Measurements from ENCODE around the gene SELENON.

DNA sequence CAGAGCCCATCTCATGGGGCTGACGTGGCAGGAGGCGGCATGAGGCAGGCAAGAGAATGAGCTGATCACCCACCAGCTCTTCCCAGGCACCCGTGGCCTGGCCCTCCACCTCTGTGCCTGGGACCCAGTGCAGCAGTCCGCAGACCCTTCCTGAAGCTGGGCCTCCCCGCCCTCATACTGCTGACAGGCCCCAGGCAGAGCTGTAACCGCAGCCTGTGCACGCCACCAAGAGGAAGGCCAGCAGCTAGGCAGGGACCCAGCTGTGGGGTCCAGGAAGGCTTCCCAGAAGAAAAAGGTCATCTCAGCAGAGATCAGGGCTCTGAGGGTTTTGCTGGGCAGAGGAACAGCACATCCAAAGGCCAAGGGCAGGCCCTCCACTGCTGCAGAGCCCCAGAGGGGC lies 9.9 kb downstream of the SELENON start:
- TF ChIP-seq ZNF274 (IDR thresholded peaks at IDR 0.05; ENCODE audit: borderline replicate concordance, extremely low read depth, low read length) (no peak), EP300 (IDR thresholded peaks at IDR 0.05; ENCODE audit: borderline replicate concordance in 1 of 2, low read depth in 2 of 2, low read length in 2 of 2) (no peak), EZH2 (IDR thresholded peaks at IDR 0.05; ENCODE audit: low read depth, low read length, severe bottlenecking) (no peak), MAFK (IDR thresholded peaks at IDR 0.05; ENCODE audit: low read depth, low read length) (no peak)
- TF ChIP-seq, protein P1, sequence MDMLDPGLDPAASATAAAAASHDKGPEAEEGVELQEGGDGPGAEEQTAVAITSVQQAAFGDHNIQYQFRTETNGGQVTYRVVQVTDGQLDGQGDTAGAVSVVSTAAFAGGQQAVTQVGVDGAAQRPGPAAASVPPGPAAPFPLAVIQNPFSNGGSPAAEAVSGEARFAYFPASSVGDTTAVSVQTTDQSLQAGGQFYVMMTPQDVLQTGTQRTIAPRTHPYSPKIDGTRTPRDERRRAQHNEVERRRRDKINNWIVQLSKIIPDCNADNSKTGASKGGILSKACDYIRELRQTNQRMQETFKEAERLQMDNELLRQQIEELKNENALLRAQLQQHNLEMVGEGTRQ (IDR thresholded peaks at IDR 0.05; ENCODE audit: low read length): no peak
- TF ChIP-seq, protein P2, sequence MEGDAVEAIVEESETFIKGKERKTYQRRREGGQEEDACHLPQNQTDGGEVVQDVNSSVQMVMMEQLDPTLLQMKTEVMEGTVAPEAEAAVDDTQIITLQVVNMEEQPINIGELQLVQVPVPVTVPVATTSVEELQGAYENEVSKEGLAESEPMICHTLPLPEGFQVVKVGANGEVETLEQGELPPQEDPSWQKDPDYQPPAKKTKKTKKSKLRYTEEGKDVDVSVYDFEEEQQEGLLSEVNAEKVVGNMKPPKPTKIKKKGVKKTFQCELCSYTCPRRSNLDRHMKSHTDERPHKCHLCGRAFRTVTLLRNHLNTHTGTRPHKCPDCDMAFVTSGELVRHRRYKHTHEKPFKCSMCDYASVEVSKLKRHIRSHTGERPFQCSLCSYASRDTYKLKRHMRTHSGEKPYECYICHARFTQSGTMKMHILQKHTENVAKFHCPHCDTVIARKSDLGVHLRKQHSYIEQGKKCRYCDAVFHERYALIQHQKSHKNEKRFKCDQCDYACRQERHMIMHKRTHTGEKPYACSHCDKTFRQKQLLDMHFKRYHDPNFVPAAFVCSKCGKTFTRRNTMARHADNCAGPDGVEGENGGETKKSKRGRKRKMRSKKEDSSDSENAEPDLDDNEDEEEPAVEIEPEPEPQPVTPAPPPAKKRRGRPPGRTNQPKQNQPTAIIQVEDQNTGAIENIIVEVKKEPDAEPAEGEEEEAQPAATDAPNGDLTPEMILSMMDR (IDR thresholded peaks at IDR 0.05; ENCODE audit: control extremely low read depth in 1 of 3, insufficient read depth in 1 of 3, low read depth in 1 of 3, low read length in 3 of 3): peak in 1 of 3 experiments; percentile 6; a peak in 1 of 4 replicates

All from H1 (cell line).